Caco-2 (cell line): ENCODE results near the gene STK17A. TPM values are rescaled to one million over a fixed set of nuclear protein-coding genes. Genes with fewer than 3 reads are reported as not detected.

Experiments
- BruUV-seq: library from RNA; stranded (reverse); fragments of 400-500 nt; replicated peaks from 2 replicates; lab custom pipeline; 2021; lab: Mats Ljungman, UMichigan
- CTCF ChIA-PET: fragments of 300-600 bp; sonication (Branson Sonifier 250); formaldehyde crosslinking; loops from one replicate; lab custom pipeline; 2022; ENCODE audit warnings: antibody characterized with exemption; lab: Charles Lee
- POLR2A ChIA-PET: fragments of 300-600 bp; sonication (Branson Sonifier 250); formaldehyde crosslinking; loops from one replicate; lab custom pipeline; 2022; ENCODE audit warnings: antibody characterized with exemption; lab: Charles Lee
- DNase-seq, 2 experiments: peaks; one replicate each; pipeline versions ENCODE4 v3.0.0 to v3.0.0-alpha.2; 2020 to 2022
- H3K27me3 ChIP-seq: replicated peaks from 2 replicates; pipeline ENCODE4 v1.6.0; 2011; ENCODE audit warnings: low read length; ENCODE audit not compliant: control insufficient read depth, insufficient read depth
- H3K36me3 ChIP-seq: 2 replicates; pipeline ENCODE4 v1.5.1; 2011; ENCODE audit warnings: low read length; ENCODE audit not compliant: control insufficient read depth, insufficient read depth
- H3K4me1 ChIP-seq: fragments of 250-450 bp; sonication (Bioruptor Pico); 2 replicates; pipeline ENCODE4 v1.5.1; 2020; ENCODE audit warnings: mild to moderate bottlenecking
- H3K4me3 ChIP-seq: 2 replicates; pipeline ENCODE4 v1.5.1; 2011; ENCODE audit warnings: low read depth, mild to moderate bottlenecking, control low read depth, low read length
- H3K9me3 ChIP-seq: fragments of 250-450 bp; sonication (Bioruptor Pico); 2 replicates; pipeline ENCODE4 v1.5.1; 2020; ENCODE audit warnings: mild to moderate bottlenecking, moderate library complexity
- H3K27ac Mint-ChIP-seq: one replicate; pipeline ENCODE4 v1.8.0; 2022; ENCODE audit warnings: mixed read lengths; ENCODE audit not compliant: unreplicated experiment
- H3K27me3 Mint-ChIP-seq: one replicate; pipeline ENCODE4 v1.8.0; 2022; ENCODE audit warnings: mixed read lengths; ENCODE audit not compliant: insufficient read depth, unreplicated experiment
- H3K36me3 Mint-ChIP-seq: one replicate; pipeline ENCODE4 v1.8.0; 2022; ENCODE audit warnings: mild to moderate bottlenecking, mixed read lengths; ENCODE audit not compliant: insufficient read depth, unreplicated experiment
- H3K4me1 Mint-ChIP-seq: one replicate; pipeline ENCODE4 v1.8.0; 2022; ENCODE audit warnings: low read depth, mixed read lengths; ENCODE audit not compliant: unreplicated experiment
- H3K4me3 Mint-ChIP-seq: one replicate; pipeline ENCODE4 v1.8.0; 2022; ENCODE audit warnings: mild to moderate bottlenecking, moderate library complexity, mixed read lengths; ENCODE audit not compliant: unreplicated experiment
- H3K9me3 Mint-ChIP-seq: one replicate; pipeline ENCODE4 v1.8.0; 2022; ENCODE audit warnings: mixed read lengths; ENCODE audit not compliant: unreplicated experiment
- CTCF ChIP-seq, 2 experiments: fragments of 200-600 bp in 1 of 2; IDR thresholded peaks; 1 replicate in 1 of 2; 2 replicates in 1 of 2; pipeline versions ENCODE4 v1.5.1 to v1.8.0; 2011 to 2022; ENCODE audit warnings: antibody characterized with exemption in 1 of 2, control low read depth in 1 of 2, inconsistent platforms in 1 of 2, low read depth in 1 of 2, low read length in 1 of 2, mild to moderate bottlenecking in 1 of 2, moderate library complexity in 1 of 2; ENCODE audit not compliant: insufficient read depth in 1 of 2, severe bottlenecking in 1 of 2, unreplicated experiment in 1 of 2
- intact Hi-C: fragments of 100-400 bp; cut with micrococcal nuclease; formaldehyde crosslinking; loops from one replicate; pipeline ENCODE4 v1.10.0; 2022; ENCODE audit not compliant: unreplicated experiment
- total RNA-seq: library from RNA; stranded (reverse); gene quantifications from 2 replicates; pipeline ENCODE4 v1.2.3, GENCODE V29; 2022

Gene STK17A
- total RNA-seq, 1 experiment from 2014 or later = 19.6 TPM

- no peaks in the 10 kb centered on the region for H3K36me3 Mint-ChIP-seq
- intact Hi-C loops = no loop called here
- no peak overlapping the region for H3K4me3 Mint-ChIP-seq
- H3K4me3 ChIP-seq = no peak overlapping the region
- no peak for DNase-seq
- ChIA-PET CTCF (interaction anchor here (2.7 kb wide), 1 partner anchor 14 kb away, joined by 10 read pairs; the partner anchor contains the start of gene STK17A), POLR2A (no interaction called here)
- H3K4me1 ChIP-seq = no peaks in the 10 kb centered on the region
- TF ChIP-seq CTCF (IDR thresholded peaks at IDR 0.05; ENCODE audit: insufficient read depth in 1 of 2, low read depth in 1 of 2, low read length in 1 of 2, severe bottlenecking in 1 of 2, unreplicated experiment in 1 of 2) = no peak
- H3K4me1 Mint-ChIP-seq = peaks cover 7% of the 10 kb centered on the region
- H3K9me3 ChIP-seq = no peaks in the 10 kb centered on the region
- no peaks in the 10 kb centered on the region for H3K36me3 ChIP-seq
- no peaks in the 10 kb centered on the region for H3K9me3 Mint-ChIP-seq
- BruUV-seq = no TSS peak
- no peaks in the 10 kb centered on the region for H3K27me3 ChIP-seq
- no peak overlapping the region for H3K27ac Mint-ChIP-seq
- H3K27me3 Mint-ChIP-seq = no peaks in the 10 kb centered on the region
Observed at GRCh38 chr7:43568529-43568928, 14.4 kb upstream of the STK17A start.

- no peaks in the 10 kb centered on the region for H3K27me3 Mint-ChIP-seq
- Histone ChIP-seq H3K4me1 (no peaks in the 10 kb centered on the region), H3K27me3 (no peaks in the 10 kb centered on the region), H3K9me3 (no peaks in the 10 kb centered on the region), H3K36me3 (no peaks in the 10 kb centered on the region), H3K4me3 (no peak overlapping the region)
- no peaks in the 10 kb centered on the region for H3K9me3 Mint-ChIP-seq
- ChIA-PET CTCF (interaction anchor here (2.7 kb wide), 1 partner anchor 13 kb away, joined by 10 read pairs; the partner anchor contains the start of gene STK17A), POLR2A (no interaction called here)
- TF ChIP-seq CTCF (IDR thresholded peaks at IDR 0.05; ENCODE audit: insufficient read depth in 1 of 2, low read depth in 1 of 2, low read length in 1 of 2, severe bottlenecking in 1 of 2, unreplicated experiment in 1 of 2) = no peak
- BruUV-seq = no TSS peak
- H3K27ac Mint-ChIP-seq = no peak overlapping the region
- intact Hi-C loops = no loop called here
- H3K36me3 Mint-ChIP-seq = no peaks in the 10 kb centered on the region
- peaks cover 7% of the 10 kb centered on the region for H3K4me1 Mint-ChIP-seq
- H3K4me3 Mint-ChIP-seq = no peak overlapping the region
- DNase-seq = no peak
Observed at GRCh38 chr7:43569424-43569823, 13.5 kb upstream of the STK17A start.

- no peaks in the 10 kb centered on the region for H3K9me3 ChIP-seq
- intact Hi-C loops = no loop called here
- ChIA-PET CTCF (interaction anchor here (1.2 kb wide), 1 partner anchor 129 kb away, joined by 4 read pairs; no protein-coding TSS in a partner anchor), POLR2A (no interaction called here)
- no peaks in the 10 kb centered on the region for H3K9me3 Mint-ChIP-seq
- no peak for TF ChIP-seq CTCF (IDR thresholded peaks at IDR 0.05; ENCODE audit: insufficient read depth in 1 of 2, low read depth in 1 of 2, low read length in 1 of 2, severe bottlenecking in 1 of 2, unreplicated experiment in 1 of 2)
- no peak for DNase-seq
- H3K4me3 Mint-ChIP-seq = no peak overlapping the region
- no peaks in the 10 kb centered on the region for H3K4me1 ChIP-seq
- H3K4me1 Mint-ChIP-seq = peaks cover 7% of the 10 kb centered on the region
- BruUV-seq = no TSS peak
- no peaks in the 10 kb centered on the region for H3K27me3 ChIP-seq
- H3K27me3 Mint-ChIP-seq = no peaks in the 10 kb centered on the region
- H3K4me3 ChIP-seq = no peak overlapping the region
- no peaks in the 10 kb centered on the region for H3K36me3 ChIP-seq
- no peak overlapping the region for H3K27ac Mint-ChIP-seq
- no peaks in the 10 kb centered on the region for H3K36me3 Mint-ChIP-seq
Observed at GRCh38 chr7:43570688-43571365, 12.1 kb upstream of the STK17A start.
